GM23338 (cell line): ENCODE results near the gene BRF1. TPM values are rescaled to one million over a fixed set of nuclear protein-coding genes. Genes with fewer than 3 reads are reported as not detected.

Source experiments
- ATAC-seq: fragments of 200-7000 bp; cut with Tn5 transposase; 3 replicates; pipeline ENCODE4 v1.9.1; 2020
- DNase-seq: peaks from one replicate; pipeline ENCODE4 v3.0.0-alpha.2; 2015; ENCODE audit warnings: low spot score
- H2AFZ ChIP-seq: fragments of 200-600 bp; sonication (generic); 2 replicates; pipeline ENCODE4 v1.8.0; 2016; ENCODE audit warnings: antibody characterized with exemption, mild to moderate bottlenecking, moderate library complexity
- H3F3A ChIP-seq: fragments of 200-600 bp; sonication (generic); replicated peaks from 2 replicates; pipeline ENCODE4 v1.8.0; 2017; ENCODE audit warnings: antibody characterized with exemption, mixed run types, low read depth
- H3K27ac ChIP-seq: fragments of 200-600 bp; sonication (generic); 2 replicates; pipeline ENCODE4 v1.6.1; 2016; ENCODE audit warnings: low read depth
- H3K27me3 ChIP-seq: fragments of 200-600 bp; sonication (generic); 2 replicates; pipeline ENCODE4 v1.8.0; 2016; ENCODE audit warnings: mild to moderate bottlenecking, mixed run types, moderate library complexity; ENCODE audit not compliant: insufficient read depth
- H3K36me3 ChIP-seq: fragments of 200-600 bp; sonication (generic); 2 replicates; pipeline ENCODE4 v1.8.0; 2016; ENCODE audit warnings: mild to moderate bottlenecking; ENCODE audit not compliant: insufficient read depth
- H3K4me1 ChIP-seq: fragments of 200-600 bp; sonication (generic); 2 replicates; pipeline ENCODE4 v1.8.0; 2016; ENCODE audit warnings: mild to moderate bottlenecking, moderate library complexity; ENCODE audit not compliant: insufficient read depth
- H3K4me2 ChIP-seq: fragments of 200-600 bp; sonication (generic); 2 replicates; pipeline ENCODE4 v1.7.1; 2017; ENCODE audit warnings: mixed run types
- H3K4me3 ChIP-seq: fragments of 200-600 bp; sonication (generic); 2 replicates; pipeline ENCODE4 v1.6.1; 2016; ENCODE audit warnings: mixed run types
- H3K79me2 ChIP-seq: fragments of 200-600 bp; sonication (generic); replicated peaks from 2 replicates; pipeline ENCODE4 v1.8.0; 2017; ENCODE audit warnings: mild to moderate bottlenecking; ENCODE audit not compliant: insufficient read depth
- H3K9me2 ChIP-seq: fragments of 200-600 bp; sonication (generic); 2 replicates; pipeline ENCODE4 v1.8.0; 2017; ENCODE audit not compliant: insufficient read depth
- H4K20me1 ChIP-seq: fragments of 200-600 bp; sonication (generic); replicated peaks from 2 replicates; pipeline ENCODE4 v1.8.0; 2017; ENCODE audit warnings: mild to moderate bottlenecking; ENCODE audit not compliant: insufficient read depth
- H3K27ac Mint-ChIP-seq: 2 replicates; pipeline ENCODE4 v1.8.0; 2020; ENCODE audit warnings: inconsistent platforms, mild to moderate bottlenecking, moderate library complexity, mixed read lengths
- H3K27me3 Mint-ChIP-seq: 3 replicates; pipeline ENCODE4 v1.8.0; 2022; ENCODE audit warnings: low read depth, mild to moderate bottlenecking, moderate library complexity, mixed read lengths, inconsistent platforms; ENCODE audit not compliant: insufficient read depth, poor library complexity
- H3K36me3 Mint-ChIP-seq: 3 replicates; pipeline ENCODE4 v1.8.0; 2021; ENCODE audit warnings: low read depth, mild to moderate bottlenecking, inconsistent platforms, moderate library complexity, mixed read lengths
- H3K4me1 Mint-ChIP-seq: 3 replicates; pipeline ENCODE4 v1.8.0; 2020; ENCODE audit warnings: mild to moderate bottlenecking, inconsistent platforms, mixed read lengths
- H3K4me3 Mint-ChIP-seq: 3 replicates; pipeline ENCODE4 v1.8.0; 2021; ENCODE audit warnings: moderate library complexity, mild to moderate bottlenecking, inconsistent platforms, mixed read lengths
- H3K9me3 Mint-ChIP-seq: 3 replicates; pipeline ENCODE4 v1.8.0; 2020; ENCODE audit warnings: moderate library complexity, mild to moderate bottlenecking, inconsistent platforms, mixed read lengths
- CREB1 ChIP-seq: fragments of 250-450 bp; sonication (Bioruptor Pico); IDR thresholded peaks from 2 replicates; pipeline ENCODE4 v1.5.0; 2020; ENCODE audit warnings: low read depth, mild to moderate bottlenecking, moderate library complexity
- CTCF ChIP-seq, 2 experiments: fragments of 200-600 bp in 1 of 2; sonication (generic) in 1 of 2; conservative IDR thresholded peaks; 2 replicates each; pipeline versions ENCODE4 v1.5.1 to v1.6.1; 2016 to 2017; ENCODE audit warnings: antibody characterized with exemption in 2 of 2, low read depth in 2 of 2, mild to moderate bottlenecking in 2 of 2, moderate library complexity in 1 of 2
- ETS1 ChIP-seq: IDR thresholded peaks from 2 replicates; pipeline ENCODE4 v1.6.1; 2016; ENCODE audit warnings: antibody characterized with exemption
- EZH2 ChIP-seq: fragments of 200-600 bp; sonication (generic); IDR thresholded peaks from one replicate; pipeline ENCODE4 v1.8.0; 2017; ENCODE audit warnings: antibody characterized with exemption, mild to moderate bottlenecking, low read depth; ENCODE audit not compliant: unreplicated experiment
- EZH2phosphoT487 ChIP-seq: fragments of 200-600 bp; sonication (generic); IDR thresholded peaks from one replicate; pipeline ENCODE4 v1.8.1; 2018; ENCODE audit warnings: antibody characterized with exemption; ENCODE audit not compliant: unreplicated experiment
- JUNB ChIP-seq: IDR thresholded peaks from one replicate; pipeline ENCODE4 v1.6.1; 2016; ENCODE audit warnings: antibody characterized with exemption; ENCODE audit not compliant: unreplicated experiment
- NANOG ChIP-seq: IDR thresholded peaks from 2 replicates; pipeline ENCODE4 v1.6.1; 2016; ENCODE audit warnings: antibody characterized with exemption, borderline replicate concordance
- POLR2AphosphoS5 ChIP-seq: IDR thresholded peaks from 2 replicates; pipeline ENCODE4 v1.6.1; 2016; ENCODE audit warnings: antibody characterized with exemption, low read depth
- REST ChIP-seq: IDR thresholded peaks from one replicate; pipeline ENCODE4 v1.6.1; 2018; ENCODE audit warnings: antibody characterized with exemption; ENCODE audit not compliant: unreplicated experiment
- STAT1 ChIP-seq: IDR thresholded peaks from one replicate; pipeline ENCODE4 v1.6.1; 2016; ENCODE audit warnings: antibody characterized with exemption; ENCODE audit not compliant: unreplicated experiment
- ZNF114 ChIP-seq: fragments of 250-450 bp; sonication (Bioruptor Pico); IDR thresholded peaks from 2 replicates; pipeline ENCODE4 v1.5.0; 2020; ENCODE audit warnings: mild to moderate bottlenecking, moderate library complexity
- ZNF331 ChIP-seq: fragments of 250-450 bp; sonication (Bioruptor Pico); IDR thresholded peaks from 2 replicates; pipeline ENCODE4 v1.5.0; 2020; ENCODE audit warnings: low read depth, mild to moderate bottlenecking, moderate library complexity
- ZNF462 ChIP-seq: fragments of 250-450 bp; sonication (Bioruptor Pico); IDR thresholded peaks from 2 replicates; pipeline ENCODE4 v1.5.0; 2020; ENCODE audit warnings: mild to moderate bottlenecking, moderate library complexity
- polyA plus RNA-seq: library from polyadenylated mRNA; unstranded; fragments of >200 nt; fragmentation: Nextera tagmentation; extraction: Ambion mirVana; gene quantifications from 2 replicates; pipeline ENCODE4 v1.2.1, GENCODE V29; 2016
- total RNA-seq: library from RNA; depleted of rRNA; stranded (reverse); fragments of >200 nt; shearing (Covaris generic); gene quantifications from 2 replicates; pipeline ENCODE4 v1.2.3, GENCODE V29; 2014

The BRF1 gene
- total and polyA plus RNA-seq, 2 experiments from 2014 or later = 8.6 to 29.9 TPM

GRCh38 chr14:105274637-105275036, 26.2 kb downstream of the BRF1 start:
- Histone ChIP-seq H3K27ac (no peak overlapping the region), H3K4me2 (no peak overlapping the region), H3K27me3 (no peaks in the 10 kb centered on the region), H2AFZ (no peak overlapping the region), H3K4me3 (no peak overlapping the region), H3K79me2 (peaks cover 7% of the 10 kb centered on the region; the same call in 1 of the 2 replicates), H3F3A (no peaks in the 10 kb centered on the region), H3K36me3 (no peaks in the 10 kb centered on the region), H3K9me2 (no peaks in the 10 kb centered on the region), H3K4me1 (no peaks in the 10 kb centered on the region), H4K20me1 (peaks cover 5% of the 10 kb centered on the region; the same call in 1 of the 2 replicates)
- Mint-ChIP-seq H3K27me3 (peaks cover 5% of the 10 kb centered on the region), H3K36me3 (no peaks in the 10 kb centered on the region; the same call in 2 of the 3 replicates), H3K27ac (no peak overlapping the region), H3K4me1 (peaks cover 3% of the 10 kb centered on the region; the same call in 2 of the 3 replicates), H3K9me3 (no peaks in the 10 kb centered on the region), H3K4me3 (no peak overlapping the region)
- ATAC-seq = no peak
- DNase-seq = no peak
- TF ChIP-seq ZNF331 (CRISPR knock-in tag) = no peak
- TF ChIP-seq ETS1 = no peak
- TF ChIP-seq CREB1 (CRISPR knock-in tag) = no peak
- no peak for TF ChIP-seq JUNB
- no peak for TF ChIP-seq ZNF114 (CRISPR knock-in tag)
- no peak for TF ChIP-seq NANOG
- TF ChIP-seq STAT1 = no peak
- TF ChIP-seq POLR2AphosphoS5 = no peak
- TF ChIP-seq CTCF (conservative IDR thresholded peaks at IDR 0.05; ENCODE audit: low read depth in 2 of 2) = no peak
- TF ChIP-seq REST = no peak
- no peak for TF ChIP-seq EZH2
- TF ChIP-seq EZH2phosphoT487 = no peak
- TF ChIP-seq ZNF462 = no peak
